BLaER1 (cell line): Measurements from ENCODE around the gene IKZF5.

ENCODE experiments used
- H3K27ac ChIP-seq: shearing (Covaris generic); formaldehyde crosslinking; 2 replicates; pipeline ENCODE4 v1.8.1; 2022
- H3K27me3 ChIP-seq: shearing (Covaris generic); formaldehyde crosslinking; 2 replicates; pipeline ENCODE4 v1.8.1; 2022
- H3K36me3 ChIP-seq: shearing (Covaris generic); formaldehyde crosslinking; 2 replicates; pipeline ENCODE4 v1.8.1; 2022
- H3K4me1 ChIP-seq: shearing (Covaris generic); formaldehyde crosslinking; 2 replicates; pipeline ENCODE4 v1.8.1; 2022
- H3K4me2 ChIP-seq: shearing (Covaris generic); formaldehyde crosslinking; 2 replicates; pipeline ENCODE4 v1.8.1; 2022
- H3K4me3 ChIP-seq: shearing (Covaris generic); formaldehyde crosslinking; 2 replicates; pipeline ENCODE4 v1.8.1; 2022
- H3K9ac ChIP-seq: shearing (Covaris generic); formaldehyde crosslinking; 2 replicates; pipeline ENCODE4 v1.8.1; 2022
- H3K9me3 ChIP-seq: shearing (Covaris generic); formaldehyde crosslinking; 2 replicates; pipeline ENCODE4 v1.8.1; 2022
- H4K20me1 ChIP-seq: shearing (Covaris generic); formaldehyde crosslinking; 2 replicates; pipeline ENCODE4 v1.8.1; 2022
- Cebpa-rat ChIP-seq: shearing (Covaris generic); IDR thresholded peaks from 2 replicates; pipeline ENCODE4 v1.8.1; 2022

The IKZF5 gene

GRCh38 chr10:123008355-123009104 is at the start of gene IKZF5, which contains the start of gene ACADSB:
Gene IKZF5 (minus strand): TSS chr10:123008795. CDS start chr10:122998625, 10,170 bp downstream.
Gene ACADSB (plus strand): TSS chr10:123009006. CDS start chr10:123009030, 24 bp downstream.
- Histone ChIP-seq H3K36me3 (peaks cover 42% of the 10 kb centered on the region), H3K9ac (peak within 1 kb of the TSS; percentile 95), H3K9me3 (peaks cover 19% of the 10 kb centered on the region; the same call in 1 of the 2 replicates), H3K4me2 (peak within 1 kb of the TSS; percentile 95), H3K4me1 (peaks cover 33% of the 10 kb centered on the region), H4K20me1 (peaks cover 46% of the 10 kb centered on the region), H3K27me3 (no peaks in the 10 kb centered on the region), H3K27ac (peak within 1 kb of the TSS; percentile 92), H3K4me3 (peak within 1 kb of the TSS; percentile 97)
- TF ChIP-seq Cebpa-rat, result no peak

- no peak for TF ChIP-seq Cebpa-rat
- no peaks in the 10 kb centered on the region for H4K20me1 ChIP-seq
- H3K4me1 ChIP-seq, result no peaks in the 10 kb centered on the region
- H3K4me3 ChIP-seq, result no peak overlapping the region
- peaks cover 7% of the 10 kb centered on the region for H3K9me3 ChIP-seq
- H3K9ac ChIP-seq, result no peak overlapping the region
- no peak overlapping the region for H3K27ac ChIP-seq
- H3K36me3 ChIP-seq, result peaks cover 27% of the 10 kb centered on the region
- H3K27me3 ChIP-seq, result no peaks in the 10 kb centered on the region
- no peak overlapping the region for H3K4me2 ChIP-seq
These were observed 49.4 kb upstream of the IKZF5 start for GRCh38 chr10:123057968-123058367.

- H3K9ac ChIP-seq, result no peak overlapping the region
- no peak for TF ChIP-seq Cebpa-rat
- peaks cover 7% of the 10 kb centered on the region for H3K4me1 ChIP-seq
- H4K20me1 ChIP-seq, result no peaks in the 10 kb centered on the region
- H3K4me2 ChIP-seq, result no peak overlapping the region
- no peak overlapping the region for H3K4me3 ChIP-seq
- H3K27ac ChIP-seq, result no peak overlapping the region
- peaks cover 39% of the 10 kb centered on the region for H3K36me3 ChIP-seq
- no peaks in the 10 kb centered on the region for H3K9me3 ChIP-seq
- no peaks in the 10 kb centered on the region for H3K27me3 ChIP-seq
These were observed 37.6 kb upstream of the IKZF5 start for GRCh38 chr10:123045961-123046731.

GRCh38 chr10:123044391-123044790 is 35.8 kb upstream of the IKZF5 start:
- TF ChIP-seq Cebpa-rat, result no peak
- Histone ChIP-seq H3K9me3 (no peaks in the 10 kb centered on the region), H3K27ac (no peak overlapping the region), H3K4me2 (no peak overlapping the region), H3K4me1 (peaks cover 11% of the 10 kb centered on the region), H4K20me1 (no peaks in the 10 kb centered on the region), H3K9ac (no peak overlapping the region), H3K36me3 (peaks cover 38% of the 10 kb centered on the region), H3K27me3 (no peaks in the 10 kb centered on the region), H3K4me3 (no peak overlapping the region)

GRCh38 chr10:123043409-123043925 is 34.9 kb upstream of the IKZF5 start:
- no peak for TF ChIP-seq Cebpa-rat
- H3K4me1 ChIP-seq, result peaks cover 20% of the 10 kb centered on the region

GRCh38 chr10:123042708-123043408 is 34.3 kb upstream of the IKZF5 start:
- no peak overlapping the region for H3K9ac ChIP-seq
- no peak overlapping the region for H3K4me2 ChIP-seq
- no peak for TF ChIP-seq Cebpa-rat
- H3K9me3 ChIP-seq, result no peaks in the 10 kb centered on the region
- no peak overlapping the region for H3K4me3 ChIP-seq
- H3K4me1 ChIP-seq, result peaks cover 22% of the 10 kb centered on the region
- no peak overlapping the region for H3K27ac ChIP-seq
- H3K27me3 ChIP-seq, result no peaks in the 10 kb centered on the region
- no peaks in the 10 kb centered on the region for H4K20me1 ChIP-seq
- peaks cover 31% of the 10 kb centered on the region for H3K36me3 ChIP-seq

More at GRCh38 chr10:123043409-123043925, 34.9 kb upstream of the IKZF5 start:
- no peak overlapping the region for H3K9ac ChIP-seq
- H3K36me3 ChIP-seq, result peaks cover 31% of the 10 kb centered on the region
- no peaks in the 10 kb centered on the region for H3K27me3 ChIP-seq
- H3K27ac ChIP-seq, result no peak overlapping the region
- no peak overlapping the region for H3K4me2 ChIP-seq
- no peaks in the 10 kb centered on the region for H4K20me1 ChIP-seq
- H3K9me3 ChIP-seq, result no peaks in the 10 kb centered on the region
- no peak overlapping the region for H3K4me3 ChIP-seq

GRCh38 chr10:123039632-123039930 is 31.0 kb upstream of the IKZF5 start:
- Histone ChIP-seq H4K20me1 (no peaks in the 10 kb centered on the region), H3K9ac (no peak overlapping the region), H3K27ac (no peak overlapping the region), H3K27me3 (no peaks in the 10 kb centered on the region), H3K4me1 (peaks cover 22% of the 10 kb centered on the region), H3K4me2 (peak overlapping the region; percentile 49), H3K4me3 (no peak overlapping the region), H3K36me3 (peaks cover 42% of the 10 kb centered on the region), H3K9me3 (no peaks in the 10 kb centered on the region)
- TF ChIP-seq Cebpa-rat, result no peak

GRCh38 chr10:123038782-123039631 is 30.4 kb upstream of the IKZF5 start:
- Histone ChIP-seq H3K9ac (no peak overlapping the region), H3K36me3 (peaks cover 40% of the 10 kb centered on the region), H3K4me3 (no peak overlapping the region), H3K27ac (no peak overlapping the region), H3K9me3 (no peaks in the 10 kb centered on the region), H4K20me1 (no peaks in the 10 kb centered on the region), H3K27me3 (no peaks in the 10 kb centered on the region), H3K4me1 (peaks cover 22% of the 10 kb centered on the region), H3K4me2 (peak overlapping the region; percentile 49)
- TF ChIP-seq Cebpa-rat, result no peak
